T-helper 17 cell (primary cell): ENCODE data around the gene PERCC1. TPM values are rescaled to one million over a fixed set of nuclear protein-coding genes. Genes with fewer than 3 reads are reported as not detected.

Experiments used
- ATAC-seq: fragments of 150-1000 bp; cut with Tn5 transposase; 2 replicates; pipeline ENCODE4 v1.10.0; 2021; ENCODE audit warnings: mild to moderate bottlenecking, moderate library complexity
- DNase-seq, 3 donors: peaks; one replicate each; pipeline versions ENCODE4 v3.0.0 to v3.0.0-alpha.2; 2020 to 2021
- H3K9me3 ChIP-seq: one replicate; pipeline ENCODE4 v1.7.0; 2013; ENCODE audit warnings: low read length, mild to moderate bottlenecking; ENCODE audit not compliant: control insufficient read depth, poor library complexity, severe bottlenecking
- H3K27ac Mint-ChIP-seq: one replicate; pipeline ENCODE4 v1.8.0; 2022; ENCODE audit warnings: mild to moderate bottlenecking, moderate library complexity, mixed read lengths
- H3K27me3 Mint-ChIP-seq: one replicate; pipeline ENCODE4 v1.8.0; 2022; ENCODE audit warnings: mixed read lengths
- H3K36me3 Mint-ChIP-seq: one replicate; pipeline ENCODE4 v1.8.0; 2022; ENCODE audit warnings: low read depth, mixed read lengths
- H3K4me1 Mint-ChIP-seq: one replicate; pipeline ENCODE4 v1.8.0; 2022; ENCODE audit warnings: mild to moderate bottlenecking, mixed read lengths
- H3K4me3 Mint-ChIP-seq: one replicate; pipeline ENCODE4 v1.8.0; 2022; ENCODE audit warnings: mild to moderate bottlenecking, moderate library complexity, mixed read lengths
- total RNA-seq, 4 donors: library from RNA in 2 of 4; stranded (reverse) in 2 of 4; gene quantifications; one replicate each; pipeline ENCODE4 v1.2.3 and lab custom pipeline; 2022 to 2026

The PERCC1 gene
- total RNA-seq, 2 donors from 2014 or later = not detected

DNA sequence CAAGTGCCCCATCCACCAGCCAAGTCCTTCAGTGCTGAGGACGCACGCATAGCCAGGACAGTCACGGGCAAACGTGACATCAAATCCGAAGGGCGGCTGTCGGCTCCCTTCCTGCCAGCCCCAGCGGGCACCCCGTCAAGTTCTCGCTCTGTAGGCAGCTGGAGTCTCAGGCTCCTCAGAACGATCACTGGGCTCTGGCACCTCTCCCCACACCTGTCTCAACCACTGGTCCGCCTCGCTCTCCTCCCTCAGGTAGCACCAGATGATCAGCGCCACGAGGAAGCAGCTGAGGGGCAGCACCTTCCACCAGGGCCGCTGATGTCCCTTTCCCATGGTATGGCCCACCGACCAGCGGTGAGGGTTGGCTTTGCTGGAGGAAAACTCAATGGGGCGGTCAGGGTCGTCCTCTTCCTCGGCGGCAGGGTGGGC, 10.8 kb upstream of the PERCC1 start:
- Mint-ChIP-seq H3K27me3 (no peaks in the 10 kb centered on the region), H3K27ac (peak overlapping the region; percentile 92), H3K36me3 (no peaks in the 10 kb centered on the region), H3K4me1 (peaks cover 5% of the 10 kb centered on the region), H3K4me3 (peak overlapping the region; percentile 90)
- no peak for DNase-seq
- H3K9me3 ChIP-seq = no peaks in the 10 kb centered on the region
- ATAC-seq = no peak

DNA sequence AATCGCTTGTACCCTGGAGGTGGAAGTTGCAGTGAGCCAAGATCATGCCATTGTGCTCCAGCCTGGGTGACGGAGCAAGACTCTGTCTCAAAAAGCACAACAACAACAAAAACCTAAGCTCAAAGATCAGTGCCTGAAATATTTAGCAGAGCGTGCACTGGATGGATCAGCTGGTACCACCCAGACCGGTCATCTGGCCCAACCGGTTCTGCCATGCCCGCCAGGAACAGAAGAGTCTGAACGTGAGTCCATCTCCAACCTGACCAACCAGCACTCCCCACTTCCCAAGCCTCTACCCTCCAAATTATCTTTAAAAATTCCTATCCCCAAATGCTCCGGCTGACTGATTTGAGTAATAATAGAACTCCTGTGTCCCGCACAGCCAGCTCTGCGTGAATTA, 8.8 kb upstream of the PERCC1 start:
- peak overlapping the region; percentile 92 for H3K27ac Mint-ChIP-seq
- no peak overlapping the region for H3K4me3 Mint-ChIP-seq
- DNase-seq (no peak), ATAC-seq (no peak)
- H3K36me3 Mint-ChIP-seq = no peaks in the 10 kb centered on the region
- H3K27me3 Mint-ChIP-seq = no peaks in the 10 kb centered on the region
- peaks cover 5% of the 10 kb centered on the region for H3K4me1 Mint-ChIP-seq
- H3K9me3 ChIP-seq = no peaks in the 10 kb centered on the region

DNA sequence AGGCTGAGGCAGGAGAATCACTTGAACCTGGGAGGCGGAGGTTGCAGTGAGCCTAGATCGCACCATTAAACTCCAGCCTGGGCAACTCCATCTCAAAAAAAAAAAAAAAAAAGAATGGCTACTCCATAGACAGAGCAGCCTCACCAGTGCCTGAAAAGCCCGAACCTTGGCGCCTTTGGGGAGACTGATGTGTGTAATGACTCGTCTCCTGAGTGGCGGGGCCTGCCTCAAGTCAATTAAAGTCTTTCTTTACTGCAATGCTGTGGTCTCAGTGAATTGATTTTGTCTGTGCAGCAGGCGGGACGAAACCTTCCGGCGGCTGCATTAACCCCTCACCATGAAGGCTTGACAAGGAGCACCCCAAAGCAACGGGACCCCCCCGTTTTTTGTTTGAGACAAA, 6.8 kb upstream of the PERCC1 start:
- no peak overlapping the region for H3K4me3 Mint-ChIP-seq
- H3K4me1 Mint-ChIP-seq = peaks cover 5% of the 10 kb centered on the region
- H3K36me3 Mint-ChIP-seq = no peaks in the 10 kb centered on the region
- no peak for DNase-seq
- H3K9me3 ChIP-seq = no peaks in the 10 kb centered on the region
- no peak for ATAC-seq
- no peak overlapping the region for H3K27ac Mint-ChIP-seq
- H3K27me3 Mint-ChIP-seq = no peaks in the 10 kb centered on the region

DNA sequence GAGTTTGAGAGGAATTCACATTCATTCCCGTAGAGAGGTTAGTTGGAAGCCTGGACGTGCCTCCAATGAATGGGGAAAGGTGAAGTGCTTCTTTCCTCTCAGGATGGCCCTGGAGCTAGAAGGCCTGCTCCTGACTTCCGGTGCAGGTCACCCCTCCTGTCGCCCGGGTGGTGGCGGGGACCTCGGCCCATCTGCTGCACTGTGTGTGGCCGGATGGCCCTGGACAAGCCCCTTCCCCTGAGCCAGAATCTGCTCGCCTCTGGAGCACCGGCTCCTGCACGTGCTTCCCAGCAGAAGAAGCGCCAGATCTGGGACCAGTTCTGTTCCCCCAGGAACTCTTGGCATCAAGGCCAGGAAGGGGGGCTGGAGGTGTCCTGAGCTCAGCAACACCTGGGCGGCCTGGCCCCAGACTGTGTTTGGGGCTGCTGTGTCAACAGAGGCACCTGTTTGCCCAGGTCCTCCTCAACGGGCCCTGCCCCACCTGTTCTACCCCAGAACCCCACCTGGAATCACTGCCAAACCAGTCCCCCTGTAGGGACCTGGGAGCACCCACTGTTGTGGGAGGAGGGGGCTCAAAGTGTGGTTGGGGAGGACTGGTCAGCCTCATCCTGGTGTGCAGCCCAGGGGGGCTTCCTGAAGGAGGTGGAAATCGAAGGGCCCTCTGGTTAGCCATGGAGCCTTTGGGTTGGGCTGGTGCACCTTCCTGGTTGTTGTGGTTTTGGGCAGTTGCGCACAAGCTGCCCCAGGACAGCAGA, 5.1 kb upstream of the PERCC1 start:
- H3K4me1 Mint-ChIP-seq = peaks cover 2% of the 10 kb centered on the region
- no peak overlapping the region for H3K4me3 Mint-ChIP-seq
- H3K36me3 Mint-ChIP-seq = no peaks in the 10 kb centered on the region
- no peaks in the 10 kb centered on the region for H3K9me3 ChIP-seq
- H3K27me3 Mint-ChIP-seq = no peaks in the 10 kb centered on the region
- H3K27ac Mint-ChIP-seq = no peak overlapping the region
- no peak for ATAC-seq
- DNase-seq = no peak

DNA sequence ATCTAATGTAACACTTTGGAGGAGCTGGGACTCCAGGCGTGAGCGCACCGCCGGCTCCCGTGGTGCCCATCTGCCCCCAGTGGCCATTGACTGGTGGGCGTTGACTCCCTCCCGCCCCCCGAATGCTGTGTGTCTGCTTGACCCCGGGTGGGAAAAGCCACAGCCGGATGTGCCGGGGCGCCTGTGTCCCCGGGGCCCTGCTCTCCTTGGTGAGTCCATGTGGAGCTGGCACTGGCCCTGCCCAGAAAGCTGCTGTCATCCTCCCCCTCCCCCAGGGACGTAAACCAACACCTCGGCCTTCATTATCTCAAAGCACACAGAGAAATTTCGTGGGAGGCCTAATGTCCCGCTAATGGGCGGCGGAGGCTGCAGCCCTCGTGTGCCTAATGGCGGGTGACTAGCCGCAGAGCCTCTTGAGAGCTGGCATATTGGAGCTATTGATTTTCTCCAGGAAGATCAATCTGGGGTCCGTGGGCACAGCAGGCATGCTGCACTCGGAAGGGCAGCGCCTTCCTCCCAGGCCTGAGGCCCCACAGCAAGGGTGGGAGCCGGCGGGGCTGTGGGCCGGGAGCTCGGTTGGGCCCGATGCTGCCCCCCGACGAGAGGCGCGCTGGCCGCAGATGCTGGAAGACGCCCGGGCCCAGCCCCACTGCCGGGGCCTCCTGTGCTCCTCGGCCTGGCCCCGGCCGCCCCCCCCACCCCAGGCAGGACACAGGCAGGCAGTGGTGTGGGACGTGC, 4.0 kb upstream of the PERCC1 start:
- no peaks in the 10 kb centered on the region for H3K4me1 Mint-ChIP-seq
- H3K4me3 Mint-ChIP-seq = no peak overlapping the region
- no peaks in the 10 kb centered on the region for H3K9me3 ChIP-seq
- no peak overlapping the region for H3K27ac Mint-ChIP-seq
- H3K27me3 Mint-ChIP-seq = no peaks in the 10 kb centered on the region
- no peaks in the 10 kb centered on the region for H3K36me3 Mint-ChIP-seq
- ATAC-seq = no peak
- DNase-seq = no peak

DNA sequence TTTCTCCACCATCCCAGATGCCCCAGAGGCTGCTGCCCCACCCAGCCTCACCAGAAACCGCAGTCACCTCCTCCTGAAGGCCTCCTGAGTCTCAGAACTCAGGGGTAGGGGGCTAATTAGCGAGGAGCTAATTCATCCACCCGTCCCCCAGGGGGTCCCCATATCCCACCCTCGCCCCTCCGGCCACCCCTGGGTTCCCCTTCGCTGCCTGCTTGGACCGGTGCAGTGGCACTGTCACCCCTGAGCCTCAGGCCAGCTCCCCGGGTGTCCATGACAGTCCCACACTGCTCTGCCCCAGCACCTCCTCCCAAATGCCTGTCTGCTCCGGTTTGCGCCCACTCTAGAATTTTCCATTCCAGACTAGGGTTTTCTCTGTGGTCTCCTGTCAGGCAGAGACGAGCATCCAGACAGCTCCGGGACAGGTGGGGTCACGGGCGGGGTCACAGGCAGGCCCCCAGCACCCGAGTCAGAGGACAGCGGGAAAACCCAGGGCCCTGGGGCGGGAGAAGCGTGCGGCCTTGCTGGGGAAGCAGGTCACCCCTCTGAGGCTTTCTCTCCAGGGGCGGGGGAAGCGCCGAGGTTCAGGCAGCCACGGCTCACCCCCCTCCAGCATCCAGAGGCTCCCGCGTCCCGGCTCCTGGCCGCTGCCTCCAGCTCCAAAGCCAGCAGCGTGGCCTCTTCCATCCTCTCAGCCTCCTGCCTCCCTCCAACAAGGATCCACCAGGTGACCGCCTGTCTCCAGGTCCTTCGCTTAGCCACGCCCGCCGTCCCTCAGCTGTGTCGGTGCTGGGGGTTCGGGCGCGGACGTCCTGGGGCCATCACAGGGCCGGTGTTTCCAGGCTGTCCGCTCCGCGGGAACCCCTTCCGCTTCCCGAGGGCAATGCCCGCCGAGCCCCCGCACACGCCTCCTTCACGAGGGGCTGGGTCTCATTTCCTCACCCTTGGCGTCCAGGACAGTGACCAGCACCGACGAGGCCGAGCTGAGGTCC, 3.1 kb upstream of the PERCC1 start:
- Mint-ChIP-seq H3K4me1 (no peaks in the 10 kb centered on the region), H3K4me3 (no peak overlapping the region), H3K27ac (no peak overlapping the region), H3K27me3 (no peaks in the 10 kb centered on the region), H3K36me3 (no peaks in the 10 kb centered on the region)
- DNase-seq = no peak
- H3K9me3 ChIP-seq = no peaks in the 10 kb centered on the region
- ATAC-seq = no peak

DNA sequence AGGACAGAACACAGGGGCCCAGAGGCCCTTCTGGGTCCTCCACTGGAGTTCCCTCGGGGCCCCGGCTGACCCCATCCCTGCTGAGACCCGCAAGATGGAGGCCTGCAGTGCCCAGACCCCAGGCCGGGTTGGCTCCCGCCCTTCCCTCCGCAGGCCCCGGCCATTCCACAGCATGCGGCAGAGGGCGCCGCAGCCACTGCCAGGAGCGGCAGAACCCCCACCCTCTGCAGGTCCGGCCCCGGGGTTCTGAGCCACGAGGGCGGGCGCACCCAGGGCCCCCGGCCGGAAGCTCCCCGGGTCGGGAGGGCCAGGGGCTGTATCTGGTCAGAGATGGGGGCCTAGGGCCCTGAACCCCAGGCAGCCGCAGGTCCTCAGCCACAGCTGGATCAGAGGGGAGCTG, 2.4 kb upstream of the PERCC1 start:
- no peaks in the 10 kb centered on the region for H3K27me3 Mint-ChIP-seq
- H3K36me3 Mint-ChIP-seq = no peaks in the 10 kb centered on the region
- no peaks in the 10 kb centered on the region for H3K4me1 Mint-ChIP-seq
- H3K4me3 Mint-ChIP-seq = no peak overlapping the region
- no peak overlapping the region for H3K27ac Mint-ChIP-seq
- H3K9me3 ChIP-seq = no peaks in the 10 kb centered on the region
- ATAC-seq (peak; percentile 74), DNase-seq (no peak)

DNA sequence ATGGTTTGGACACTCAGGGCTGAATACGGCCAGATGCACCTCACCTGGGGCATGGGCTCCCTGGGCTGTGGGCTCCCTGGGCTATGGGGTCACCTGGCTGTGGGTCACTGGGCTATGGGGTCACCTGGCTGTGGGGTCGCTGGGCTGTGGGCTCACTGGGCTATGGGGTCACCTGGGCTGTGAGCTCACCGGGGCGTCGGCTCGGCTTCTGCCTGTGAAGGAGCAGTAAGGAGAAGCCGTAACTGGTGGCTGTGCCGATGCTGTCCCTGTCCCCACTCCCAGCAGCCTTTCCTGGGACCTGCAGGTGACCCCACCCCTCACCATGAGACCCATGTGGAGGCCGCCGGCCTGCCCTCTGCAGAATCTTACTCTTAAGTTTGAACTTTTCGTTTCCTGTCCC, 1.9 kb upstream of the PERCC1 start:
- Mint-ChIP-seq H3K4me3 (no peak overlapping the region), H3K27ac (no peak overlapping the region), H3K27me3 (no peaks in the 10 kb centered on the region)

DNA sequence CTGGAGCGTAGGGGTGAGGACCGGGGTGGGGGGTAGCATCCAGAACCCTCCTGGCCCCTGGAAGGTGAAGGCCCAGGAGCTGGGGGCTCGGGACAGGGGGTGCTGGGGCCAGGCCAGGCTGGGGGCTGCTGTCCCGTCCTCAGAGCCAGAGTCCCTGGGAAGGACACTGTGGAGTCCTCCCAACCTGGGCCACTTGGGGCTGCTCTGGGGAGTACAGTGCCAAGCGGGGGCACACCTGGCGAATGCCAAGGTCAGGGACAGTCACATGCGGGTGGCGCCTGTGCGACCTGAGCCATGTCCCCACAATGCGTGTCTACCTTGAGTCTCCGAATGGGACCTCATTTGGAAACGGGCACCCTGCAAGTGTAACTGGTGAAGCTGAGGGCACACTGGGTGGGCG, 1.2 kb upstream of the PERCC1 start:
- H3K27ac Mint-ChIP-seq = no peak overlapping the region
- H3K4me3 Mint-ChIP-seq = no peak overlapping the region
- no peaks in the 10 kb centered on the region for H3K36me3 Mint-ChIP-seq
- no peak for DNase-seq
- no peaks in the 10 kb centered on the region for H3K27me3 Mint-ChIP-seq
- no peaks in the 10 kb centered on the region for H3K9me3 ChIP-seq
- ATAC-seq = no peak
- H3K4me1 Mint-ChIP-seq = no peaks in the 10 kb centered on the region

More for the DNA sequence above, 1.9 kb upstream of the PERCC1 start:
- DNase-seq (no peak), ATAC-seq (no peak)
- H3K36me3 Mint-ChIP-seq = no peaks in the 10 kb centered on the region
- H3K9me3 ChIP-seq = no peaks in the 10 kb centered on the region
- H3K4me1 Mint-ChIP-seq = no peaks in the 10 kb centered on the region

DNA sequence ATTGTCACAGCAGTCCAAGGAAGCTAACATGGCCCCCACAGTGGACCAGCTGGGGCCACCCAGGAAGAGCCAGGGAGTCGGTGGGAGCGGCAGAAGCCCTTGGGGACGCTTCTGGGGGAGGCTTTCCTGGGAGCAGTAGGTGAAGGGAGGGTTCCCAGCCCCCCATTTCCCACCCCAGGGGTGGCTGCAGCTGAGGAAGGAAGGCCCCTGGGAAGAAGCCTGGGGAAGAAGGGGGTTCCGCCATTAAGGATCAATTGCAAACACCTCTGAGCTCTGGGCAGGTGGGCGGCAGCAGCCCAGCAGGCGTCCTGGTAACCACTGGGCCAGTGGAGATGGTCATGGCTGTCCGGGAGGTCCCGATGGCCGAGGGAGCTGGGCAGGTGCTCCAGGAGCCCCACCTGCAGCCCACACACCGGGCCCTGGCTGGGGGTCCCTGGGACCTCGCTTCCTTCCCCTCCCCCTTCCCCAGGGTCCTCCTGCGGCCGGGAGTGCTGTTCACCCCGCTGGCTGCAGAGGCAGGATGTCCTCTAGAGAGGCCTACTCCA, 592 bp upstream of the PERCC1 start:
- no peaks in the 10 kb centered on the region for H3K27me3 Mint-ChIP-seq
- no peak overlapping the region for H3K4me3 Mint-ChIP-seq
- H3K27ac Mint-ChIP-seq = no peak overlapping the region

DNA sequence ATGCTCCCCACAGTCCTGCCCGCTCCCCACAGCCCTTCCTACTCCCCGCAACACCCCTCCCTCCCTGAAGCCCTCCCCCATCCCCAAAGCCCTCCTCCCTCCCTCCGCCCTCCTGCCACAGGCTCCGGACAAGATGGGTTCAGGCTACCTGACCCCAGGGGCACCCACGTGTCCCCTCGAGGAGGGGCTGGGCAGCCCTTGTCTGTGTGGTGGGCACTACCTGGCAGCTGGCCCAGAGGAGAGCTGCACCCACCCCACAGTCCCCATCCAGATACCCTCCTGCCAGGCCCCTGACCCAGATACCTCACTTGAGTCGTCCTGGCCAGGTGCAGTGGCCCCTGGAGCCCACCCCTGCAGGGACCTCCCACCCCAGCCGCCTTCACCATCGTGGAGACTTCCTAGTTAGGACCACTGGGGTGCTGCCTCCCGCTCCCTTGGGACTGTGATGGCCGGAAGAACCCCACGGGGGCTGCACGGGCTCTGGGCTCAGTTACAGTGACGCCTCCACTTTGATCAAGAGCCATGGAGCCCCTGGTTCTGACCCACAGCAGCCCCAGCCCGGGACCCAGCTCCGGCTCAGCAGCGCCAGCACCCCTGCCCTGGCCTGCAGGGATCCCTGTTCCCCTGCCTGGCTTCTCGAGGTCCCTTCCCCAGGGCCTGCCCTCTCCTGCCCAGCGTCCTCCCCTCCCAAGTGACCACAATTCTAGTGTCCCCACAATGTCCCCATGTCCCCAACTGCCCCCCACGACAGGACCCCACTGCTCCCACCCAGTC, 806 bp downstream of the PERCC1 start:
- no peaks in the 10 kb centered on the region for H3K36me3 Mint-ChIP-seq
- peak overlapping the region; percentile 58 for H3K4me3 Mint-ChIP-seq
- ATAC-seq (no peak), DNase-seq (no peak)
- no peaks in the 10 kb centered on the region for H3K9me3 ChIP-seq
- no peak overlapping the region for H3K27ac Mint-ChIP-seq
- H3K4me1 Mint-ChIP-seq = no peaks in the 10 kb centered on the region
- H3K27me3 Mint-ChIP-seq = no peaks in the 10 kb centered on the region

More for the DNA sequence above, 592 bp upstream of the PERCC1 start:
- DNase-seq (no peak), ATAC-seq (no peak)
- Mint-ChIP-seq H3K4me1 (no peaks in the 10 kb centered on the region), H3K36me3 (no peaks in the 10 kb centered on the region)
- no peaks in the 10 kb centered on the region for H3K9me3 ChIP-seq
